Measurements from ENCODE around the gene E2F4. TPM values are rescaled to one million over a fixed set of nuclear protein-coding genes. Genes with fewer than 3 reads are reported as not detected.
A peak's percentile ranks its signal among the peaks of the same experiment; 100 is the strongest.

E2F4 gene
- total RNA-seq, 1 experiment from 2014 or later, result 74.5 TPM

DNA sequence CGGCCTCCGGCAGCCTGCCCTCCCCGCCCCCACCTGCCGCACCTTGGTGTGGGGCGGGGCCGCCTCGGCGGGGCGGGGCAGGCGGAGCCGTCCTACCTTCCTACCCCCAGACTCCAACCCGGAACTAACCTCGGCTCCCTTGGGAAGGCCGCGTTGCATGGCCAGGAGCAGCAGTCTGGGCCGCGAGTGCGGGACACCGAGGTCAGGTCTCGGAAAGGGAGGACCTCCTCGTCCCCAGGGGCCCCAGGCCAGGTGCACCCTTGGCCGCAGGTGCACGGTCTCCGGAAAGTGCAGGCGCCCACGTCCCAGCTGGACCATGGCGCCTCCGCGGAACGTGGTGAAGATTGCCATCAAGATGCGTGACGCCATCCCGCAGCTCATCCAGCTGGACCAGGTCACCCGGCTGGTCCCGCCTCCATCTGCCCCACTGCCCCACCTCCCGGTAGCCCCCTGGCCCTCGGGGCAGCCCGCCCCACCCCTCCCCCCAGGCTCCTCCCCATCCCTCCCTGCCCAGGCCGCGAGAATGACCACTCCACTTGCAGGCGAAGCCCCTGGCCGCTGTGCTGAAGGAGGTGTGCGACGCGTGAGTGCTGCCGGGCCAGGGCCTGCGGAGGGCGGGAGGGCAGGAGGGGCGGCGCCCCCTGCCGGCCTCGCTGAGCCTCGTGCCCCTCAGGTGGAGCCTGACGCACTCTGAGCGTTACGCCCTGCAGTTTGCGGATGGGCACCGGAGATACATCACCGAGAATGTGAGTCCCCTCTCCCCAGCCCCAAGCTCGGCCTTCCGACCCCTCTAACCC lies 7.3 kb downstream of the E2F4 start, which contains the start of gene ELMO3:
ELMO3 (plus strand) TSS at position 121 of the 797 bp plus-strand sequence; CDS start at position 317, 196 bp downstream.
- DNase-seq (ENCODE audit: low read depth, low spot score) (no peak), ATAC-seq (peak; percentile 43)
- peaks cover 4% of the 10 kb centered on the region for H3K36me3 ChIP-seq (ENCODE audit: control insufficient read depth, insufficient read depth, low read length)
- TF ChIP-seq SIN3A (IDR thresholded peaks at IDR 0.05; ENCODE audit: borderline replicate concordance, insufficient read depth, low read depth, low read length) (no peak), POLR2AphosphoS5 (IDR thresholded peaks at IDR 0.05; ENCODE audit: low read depth, low read length) (no peak)
- TF ChIP-seq, protein P1, sequence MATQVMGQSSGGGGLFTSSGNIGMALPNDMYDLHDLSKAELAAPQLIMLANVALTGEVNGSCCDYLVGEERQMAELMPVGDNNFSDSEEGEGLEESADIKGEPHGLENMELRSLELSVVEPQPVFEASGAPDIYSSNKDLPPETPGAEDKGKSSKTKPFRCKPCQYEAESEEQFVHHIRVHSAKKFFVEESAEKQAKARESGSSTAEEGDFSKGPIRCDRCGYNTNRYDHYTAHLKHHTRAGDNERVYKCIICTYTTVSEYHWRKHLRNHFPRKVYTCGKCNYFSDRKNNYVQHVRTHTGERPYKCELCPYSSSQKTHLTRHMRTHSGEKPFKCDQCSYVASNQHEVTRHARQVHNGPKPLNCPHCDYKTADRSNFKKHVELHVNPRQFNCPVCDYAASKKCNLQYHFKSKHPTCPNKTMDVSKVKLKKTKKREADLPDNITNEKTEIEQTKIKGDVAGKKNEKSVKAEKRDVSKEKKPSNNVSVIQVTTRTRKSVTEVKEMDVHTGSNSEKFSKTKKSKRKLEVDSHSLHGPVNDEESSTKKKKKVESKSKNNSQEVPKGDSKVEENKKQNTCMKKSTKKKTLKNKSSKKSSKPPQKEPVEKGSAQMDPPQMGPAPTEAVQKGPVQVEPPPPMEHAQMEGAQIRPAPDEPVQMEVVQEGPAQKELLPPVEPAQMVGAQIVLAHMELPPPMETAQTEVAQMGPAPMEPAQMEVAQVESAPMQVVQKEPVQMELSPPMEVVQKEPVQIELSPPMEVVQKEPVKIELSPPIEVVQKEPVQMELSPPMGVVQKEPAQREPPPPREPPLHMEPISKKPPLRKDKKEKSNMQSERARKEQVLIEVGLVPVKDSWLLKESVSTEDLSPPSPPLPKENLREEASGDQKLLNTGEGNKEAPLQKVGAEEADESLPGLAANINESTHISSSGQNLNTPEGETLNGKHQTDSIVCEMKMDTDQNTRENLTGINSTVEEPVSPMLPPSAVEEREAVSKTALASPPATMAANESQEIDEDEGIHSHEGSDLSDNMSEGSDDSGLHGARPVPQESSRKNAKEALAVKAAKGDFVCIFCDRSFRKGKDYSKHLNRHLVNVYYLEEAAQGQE (IDR thresholded peaks at IDR 0.05; ENCODE audit: insufficient read depth in 1 of 2, low read depth in 2 of 2, low read length in 1 of 2), result no peak
- TF ChIP-seq, protein P2, sequence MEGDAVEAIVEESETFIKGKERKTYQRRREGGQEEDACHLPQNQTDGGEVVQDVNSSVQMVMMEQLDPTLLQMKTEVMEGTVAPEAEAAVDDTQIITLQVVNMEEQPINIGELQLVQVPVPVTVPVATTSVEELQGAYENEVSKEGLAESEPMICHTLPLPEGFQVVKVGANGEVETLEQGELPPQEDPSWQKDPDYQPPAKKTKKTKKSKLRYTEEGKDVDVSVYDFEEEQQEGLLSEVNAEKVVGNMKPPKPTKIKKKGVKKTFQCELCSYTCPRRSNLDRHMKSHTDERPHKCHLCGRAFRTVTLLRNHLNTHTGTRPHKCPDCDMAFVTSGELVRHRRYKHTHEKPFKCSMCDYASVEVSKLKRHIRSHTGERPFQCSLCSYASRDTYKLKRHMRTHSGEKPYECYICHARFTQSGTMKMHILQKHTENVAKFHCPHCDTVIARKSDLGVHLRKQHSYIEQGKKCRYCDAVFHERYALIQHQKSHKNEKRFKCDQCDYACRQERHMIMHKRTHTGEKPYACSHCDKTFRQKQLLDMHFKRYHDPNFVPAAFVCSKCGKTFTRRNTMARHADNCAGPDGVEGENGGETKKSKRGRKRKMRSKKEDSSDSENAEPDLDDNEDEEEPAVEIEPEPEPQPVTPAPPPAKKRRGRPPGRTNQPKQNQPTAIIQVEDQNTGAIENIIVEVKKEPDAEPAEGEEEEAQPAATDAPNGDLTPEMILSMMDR (IDR thresholded peaks at IDR 0.05), result peak; percentile 62; the same call in 1 of the 2 replicates
- no peak within 1 kb of the TSS for H3K4me3 ChIP-seq (ENCODE audit: low read depth in 2 of 2, low read length in 2 of 2)
- ChIA-PET POLR2A (no interaction called here), CTCF (interaction anchor here (0.7 kb wide), 1 partner anchor 10 kb away, joined by 4 read pairs; no protein-coding TSS in a partner anchor)
- no TSS peak for BruUV-seq (replicated peaks)
- in situ Hi-C loops (cut with HindIII; ENCODE audit: low pct_unique_long_range_greater_than_20kb, low sequenced_read_pairs), result no loop called here
- H3K9me3 ChIP-seq (ENCODE audit: control insufficient read depth, insufficient read depth, low read depth, low read length), result no peaks in the 10 kb centered on the region
- H3K27ac ChIP-seq (ENCODE audit: low read length), result peak within 1 kb of the TSS; percentile 23; the same call in 1 of the 2 replicates
- intact Hi-C loops (cut with micrococcal nuclease; ENCODE audit: unreplicated experiment), result no loop called here
- H3K27me3 ChIP-seq (ENCODE audit: control insufficient read depth, insufficient read depth, low read length), result no peaks in the 10 kb centered on the region
- peaks cover 14% of the 10 kb centered on the region for H3K4me1 ChIP-seq (ENCODE audit: control insufficient read depth, insufficient read depth, low read length)

DNA sequence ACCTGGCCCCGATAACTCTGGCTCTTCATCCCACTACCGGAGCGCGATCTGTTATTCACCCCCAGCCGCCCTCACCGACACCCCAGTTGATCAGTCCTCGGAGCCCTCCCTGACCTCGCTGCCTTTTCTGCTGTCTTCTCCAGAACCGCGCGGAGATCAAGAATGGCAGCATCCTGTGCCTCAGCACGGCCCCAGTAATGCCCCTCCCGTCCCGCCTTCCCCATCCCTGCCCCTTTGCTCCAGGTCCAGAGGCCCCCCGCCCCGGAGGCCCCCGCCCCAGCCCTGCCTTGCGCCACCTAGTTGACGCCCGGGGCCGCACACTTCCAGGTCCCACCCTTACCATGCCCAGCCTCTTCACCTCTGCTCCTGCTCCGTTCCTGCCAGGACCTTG lies 7.8 kb downstream of the E2F4 start:
- no peak overlapping the region for H3K4me3 ChIP-seq (ENCODE audit: low read depth in 2 of 2, low read length in 2 of 2)
- peaks cover 3% of the 10 kb centered on the region for H3K36me3 ChIP-seq (ENCODE audit: control insufficient read depth, insufficient read depth, low read length)
- no peaks in the 10 kb centered on the region for H3K9me3 ChIP-seq (ENCODE audit: control insufficient read depth, insufficient read depth, low read depth, low read length)
- intact Hi-C loops (cut with micrococcal nuclease; ENCODE audit: unreplicated experiment), result no loop called here
- ATAC-seq (no peak), DNase-seq (ENCODE audit: low read depth, low spot score) (no peak)
- in situ Hi-C loops (cut with HindIII; ENCODE audit: low pct_unique_long_range_greater_than_20kb, low sequenced_read_pairs), result no loop called here
- BruUV-seq (replicated peaks), result no TSS peak
- peaks cover 14% of the 10 kb centered on the region for H3K4me1 ChIP-seq (ENCODE audit: control insufficient read depth, insufficient read depth, low read length)
- TF ChIP-seq, protein P1 (IDR thresholded peaks at IDR 0.05; ENCODE audit: insufficient read depth in 1 of 2, low read depth in 2 of 2, low read length in 1 of 2), result no peak
- TF ChIP-seq POLR2AphosphoS5 (IDR thresholded peaks at IDR 0.05; ENCODE audit: low read depth, low read length) (no peak), TCF7L2 (IDR thresholded peaks at IDR 0.05; ENCODE audit: low read depth, low read length) (no peak), SIN3A (IDR thresholded peaks at IDR 0.05; ENCODE audit: borderline replicate concordance, insufficient read depth, low read depth, low read length) (no peak)
- TF ChIP-seq, protein P2 (IDR thresholded peaks at IDR 0.05), result no peak; the same call in 1 of the 2 replicates
- H3K27me3 ChIP-seq (ENCODE audit: control insufficient read depth, insufficient read depth, low read length), result no peaks in the 10 kb centered on the region
- H3K27ac ChIP-seq (ENCODE audit: low read length), result no peak overlapping the region
- ChIA-PET POLR2A (no interaction called here), CTCF (interaction anchor here (0.6 kb wide), 1 partner anchor 232 kb away, joined by 5 read pairs; no protein-coding TSS in a partner anchor)

Measured in Panc1 (cell line).